GM21786 (cell line): Measurements from ENCODE around the gene SLC22A3.
"Not testable (repeated sequence)": the region's sequence is repeated elsewhere in the genome, so short reads cannot be mapped to it uniquely, and the experiment has no call there.

Experiments
- ATAC-seq: cut with Tn5 transposase; IDR thresholded peaks from one replicate; pipeline ENCODE4 v1.9.1; 2021; ENCODE audit not compliant: unreplicated experiment

SLC22A3 gene

DNA sequence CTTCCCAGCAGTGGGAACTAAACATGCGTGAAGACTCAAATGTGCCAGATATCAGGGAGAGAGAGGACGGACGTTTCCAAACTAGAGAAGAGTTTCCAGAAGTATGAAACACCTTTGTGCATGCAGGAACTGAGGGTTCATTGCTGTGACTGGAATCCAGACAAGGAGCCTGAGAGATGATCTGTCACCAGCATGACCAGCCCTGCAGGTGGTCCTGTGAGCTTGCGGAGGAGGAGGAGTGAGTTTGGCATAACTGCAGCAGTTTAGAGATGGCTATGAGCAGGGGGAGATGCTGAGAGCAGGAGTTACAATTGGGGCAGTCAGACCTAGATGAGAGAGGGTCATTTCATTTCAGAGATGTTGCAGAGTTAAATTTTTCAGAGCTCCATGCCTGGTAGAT is 89.6 kb downstream of the SLC22A3 start:
- ATAC-seq, result no peak

DNA sequence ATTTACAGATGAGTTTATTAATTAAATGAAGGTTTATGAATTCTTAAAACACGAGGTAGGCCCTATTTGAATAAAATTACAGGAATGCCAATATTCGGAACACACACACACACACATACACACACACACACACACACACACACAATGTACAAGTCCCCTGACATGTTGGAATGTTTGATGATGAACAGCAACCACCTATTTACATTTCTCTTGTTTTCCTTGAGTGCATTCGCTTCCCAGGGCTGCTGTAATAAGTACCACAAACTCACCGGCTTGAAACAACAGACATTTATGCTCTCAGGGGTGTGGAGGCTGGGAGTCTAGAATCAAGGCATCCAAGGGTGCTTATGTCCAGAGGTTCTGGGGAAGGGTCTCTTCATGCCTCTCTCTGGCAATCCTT is 90.3 kb downstream of the SLC22A3 start:
- no peak for ATAC-seq

DNA sequence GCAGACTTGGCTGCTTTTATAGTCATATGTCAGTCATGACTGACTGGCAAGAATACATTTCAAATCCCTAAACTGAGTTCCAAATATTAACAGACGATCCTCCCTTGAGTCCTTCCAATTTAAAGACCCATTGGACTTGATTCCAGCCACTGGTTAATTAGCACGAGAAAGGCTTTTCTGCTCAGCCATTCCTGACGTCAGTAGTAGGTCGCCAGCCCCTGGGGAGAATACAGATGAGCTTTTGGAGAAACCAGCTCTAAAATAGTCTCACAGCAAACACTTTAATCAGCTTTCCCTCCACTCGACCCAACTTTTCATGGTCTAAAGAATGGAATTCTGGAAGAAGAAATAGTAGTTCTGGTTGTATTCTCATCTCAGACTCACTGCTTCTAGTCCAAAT is 91.6 kb downstream of the SLC22A3 start:
- no peak for ATAC-seq

DNA sequence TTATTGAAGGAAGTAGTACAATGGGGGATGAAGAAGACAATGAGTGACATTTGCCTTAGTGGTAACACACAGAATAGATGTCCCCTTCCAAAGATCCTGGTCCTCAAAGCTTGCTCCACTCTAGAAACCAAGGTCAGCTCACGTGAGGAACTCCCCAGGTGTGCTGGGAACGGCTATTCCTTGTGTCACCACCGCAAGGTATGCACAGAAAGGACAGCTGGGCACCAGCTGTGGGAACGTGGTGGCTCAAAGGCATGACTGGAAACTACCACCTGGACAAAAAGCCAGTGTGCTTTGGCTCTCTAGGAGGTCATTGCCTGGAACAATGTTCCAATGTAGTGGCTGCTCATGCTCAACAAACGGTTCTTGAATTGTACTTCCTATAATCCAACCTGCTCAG is 94.0 kb downstream of the SLC22A3 start:
- no peak for ATAC-seq

DNA sequence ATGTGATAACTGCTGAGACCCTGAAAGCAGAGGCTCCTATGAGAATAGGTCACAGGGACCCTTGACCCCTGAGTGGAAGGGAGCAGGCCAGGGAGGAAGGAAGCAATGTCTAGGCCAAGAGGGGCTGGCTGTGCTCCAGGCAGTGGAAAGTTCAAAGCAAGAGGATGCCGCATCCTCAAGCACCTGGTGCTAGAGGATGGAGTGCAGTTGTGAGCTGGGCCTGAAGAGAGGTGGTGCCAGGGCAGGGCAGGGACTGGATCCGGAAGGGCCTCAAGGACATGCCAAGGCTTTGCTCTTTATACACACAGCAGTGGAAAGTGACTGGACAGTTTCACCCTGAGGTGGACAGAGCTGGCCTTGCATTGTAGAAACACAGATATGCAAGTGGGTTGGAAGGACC is 97.0 kb downstream of the SLC22A3 start:
- ATAC-seq, result no peak

DNA sequence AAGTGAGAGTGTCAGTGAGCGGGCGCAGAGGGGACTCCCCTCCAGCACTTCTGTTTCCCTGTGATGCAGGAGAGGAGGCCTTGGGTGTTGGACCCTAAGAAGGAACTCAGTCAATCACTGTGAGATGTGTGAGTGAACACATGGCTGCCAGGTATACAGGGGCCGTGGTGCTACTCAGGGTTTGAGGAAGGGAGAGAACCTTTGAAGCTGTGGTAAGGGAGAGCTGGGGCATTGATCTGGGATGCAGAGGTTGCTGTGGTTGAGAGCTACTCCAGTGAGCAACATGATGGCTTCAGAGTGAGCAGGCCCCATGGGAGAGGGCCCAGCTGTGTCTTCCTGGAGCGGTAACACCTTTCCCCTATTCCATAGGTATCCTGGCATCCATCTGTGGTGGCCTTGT is 99.2 kb downstream of the SLC22A3 start:
- ATAC-seq, result no peak

DNA sequence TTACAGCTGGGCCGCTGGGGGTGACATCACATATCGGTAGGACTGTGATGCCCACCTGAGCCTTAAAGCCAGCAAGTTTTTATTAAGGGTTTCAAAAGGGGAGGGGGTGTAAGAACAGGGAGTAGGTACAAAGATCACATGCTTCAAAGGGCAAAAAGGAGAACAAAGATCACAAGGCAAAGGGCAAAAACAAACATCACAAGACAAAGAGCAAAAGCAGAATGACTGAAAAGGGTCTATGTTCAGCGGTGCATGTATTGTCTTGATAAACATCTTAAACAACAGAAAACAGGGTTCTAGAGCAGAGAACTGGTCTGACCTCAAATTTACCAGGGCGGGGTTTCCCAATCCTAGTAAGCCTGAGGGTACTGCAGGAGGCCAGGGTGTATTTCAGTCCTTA is 101.6 kb downstream of the SLC22A3 start:
- ATAC-seq, result not testable (repeated sequence)

DNA sequence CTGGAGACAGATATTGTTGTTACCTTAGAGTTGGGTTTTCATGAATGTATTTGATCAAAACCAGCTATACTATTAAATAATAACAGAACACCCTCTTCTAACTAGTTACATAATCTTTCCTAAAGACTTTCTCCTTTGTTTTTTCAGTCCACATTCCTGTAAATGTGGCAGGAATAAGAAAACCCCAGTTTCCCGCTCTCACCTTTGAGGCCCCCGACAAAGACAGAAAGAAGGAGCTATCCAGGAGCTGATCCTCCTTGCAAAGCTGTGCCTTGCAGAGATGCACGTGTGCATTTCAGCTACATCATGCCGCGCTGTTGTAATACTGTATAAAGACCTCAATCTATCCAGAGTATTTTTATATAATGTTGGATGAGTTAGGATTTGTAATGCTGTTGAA is 102.7 kb downstream of the SLC22A3 start:
- ATAC-seq, result no peak

DNA sequence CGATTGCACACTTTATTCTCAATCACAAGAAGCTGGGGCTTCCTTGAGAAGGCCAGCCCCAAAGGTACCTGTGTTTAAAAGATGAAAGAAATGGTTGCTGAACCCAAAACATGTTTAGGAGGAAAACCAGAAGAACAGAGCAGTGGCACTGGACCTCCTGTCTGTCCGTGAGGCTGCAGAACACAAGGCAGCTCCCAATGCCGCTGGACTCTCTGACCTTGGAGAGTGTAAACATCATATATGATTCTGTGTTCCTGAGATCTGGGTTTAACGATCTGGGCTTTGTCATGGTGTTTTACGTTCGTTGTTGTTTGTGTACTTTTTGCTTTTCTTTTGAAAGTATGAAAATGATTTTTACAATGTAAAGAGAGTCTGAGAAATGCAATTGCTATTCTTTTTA is 106.1 kb downstream of the SLC22A3 start:
- no peak for ATAC-seq

DNA sequence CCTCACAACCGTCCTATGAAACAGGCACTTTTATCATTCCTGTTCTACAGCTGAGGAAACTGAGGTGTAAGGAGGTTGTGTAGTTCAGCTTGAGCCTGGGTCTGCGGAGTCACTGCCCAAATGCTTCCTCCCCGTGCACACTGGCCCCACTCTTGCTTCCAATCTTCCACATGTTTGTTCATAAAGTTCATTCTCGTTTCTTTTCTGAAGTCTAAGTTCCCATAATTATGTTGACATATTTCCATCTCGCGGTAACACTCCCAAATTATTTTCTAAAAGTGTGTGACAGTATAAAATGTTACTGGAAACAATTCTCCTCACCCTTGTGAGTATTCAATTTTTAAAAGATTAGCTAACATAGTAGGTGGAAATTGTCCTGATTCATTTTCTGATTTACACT is 106.9 kb downstream of the SLC22A3 start:
- no peak for ATAC-seq

DNA sequence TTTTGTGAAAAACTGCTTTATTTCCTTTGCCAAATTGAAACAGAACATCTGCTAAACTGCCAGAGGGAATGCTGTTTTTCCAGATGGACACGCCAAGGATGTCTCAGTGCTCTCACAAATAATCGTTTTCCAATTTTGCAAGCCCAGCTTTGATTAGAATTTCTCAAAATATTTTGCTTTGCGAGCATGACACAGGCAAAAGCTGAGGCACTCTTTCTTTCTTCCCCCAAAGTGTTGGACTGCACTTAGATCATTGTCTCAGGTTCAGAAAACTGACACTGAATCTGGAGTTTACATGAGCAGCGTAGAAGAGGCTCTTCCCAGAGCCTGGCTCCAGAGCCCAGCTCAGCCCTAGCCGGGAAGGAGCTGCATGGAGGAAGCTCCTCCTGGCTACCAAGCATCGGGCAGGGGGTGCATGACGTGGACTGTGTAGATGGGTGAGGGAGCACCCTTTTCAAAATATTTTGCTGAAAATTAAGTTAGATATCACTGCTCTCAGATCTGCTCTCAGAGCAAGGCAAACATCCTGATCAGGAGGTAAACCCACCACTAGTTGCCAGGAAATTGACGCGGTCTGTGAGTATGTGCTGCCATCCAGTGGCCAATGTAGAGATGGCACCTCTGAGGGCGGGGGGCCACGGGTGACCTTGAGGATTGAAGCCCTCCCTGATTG is 107.5 kb downstream of the SLC22A3 start:
- peak; percentile 81 for ATAC-seq

DNA sequence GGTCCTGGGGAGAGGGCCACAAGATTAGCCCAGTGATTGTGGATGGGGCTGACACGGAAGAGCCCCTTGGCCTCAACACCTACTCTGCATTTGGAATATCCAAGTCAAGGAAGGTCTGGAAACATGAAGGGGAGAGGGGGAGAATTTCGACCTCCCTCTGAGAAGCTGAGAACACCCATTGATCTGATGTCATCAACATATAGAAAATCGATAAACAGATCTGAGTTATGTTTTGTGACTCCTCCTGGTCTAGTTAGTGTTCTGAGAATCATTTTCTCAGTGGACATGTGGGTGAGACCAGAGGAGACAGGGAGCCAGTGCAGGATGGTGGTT is 108.0 kb downstream of the SLC22A3 start:
- ATAC-seq, result no peak

DNA sequence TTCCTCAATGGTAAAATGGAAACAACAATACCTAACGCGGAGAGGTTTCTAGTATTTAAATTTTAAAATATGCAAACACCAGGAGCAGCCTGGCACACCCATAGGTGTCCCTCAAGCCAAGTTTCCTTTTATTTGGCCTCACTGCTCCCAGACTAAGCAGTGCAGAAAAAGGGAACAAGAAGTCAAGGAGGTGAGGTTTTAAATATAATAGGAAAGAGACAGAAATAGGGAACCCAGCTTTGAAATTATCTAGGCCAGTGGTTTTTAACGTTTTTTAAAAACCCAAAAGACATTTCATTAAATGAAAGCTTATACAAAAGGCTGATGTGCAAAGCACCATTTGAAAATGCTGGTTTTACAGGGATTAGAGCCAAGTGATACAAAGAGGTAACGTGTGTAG is 109.6 kb downstream of the SLC22A3 start:
- ATAC-seq, result no peak

DNA sequence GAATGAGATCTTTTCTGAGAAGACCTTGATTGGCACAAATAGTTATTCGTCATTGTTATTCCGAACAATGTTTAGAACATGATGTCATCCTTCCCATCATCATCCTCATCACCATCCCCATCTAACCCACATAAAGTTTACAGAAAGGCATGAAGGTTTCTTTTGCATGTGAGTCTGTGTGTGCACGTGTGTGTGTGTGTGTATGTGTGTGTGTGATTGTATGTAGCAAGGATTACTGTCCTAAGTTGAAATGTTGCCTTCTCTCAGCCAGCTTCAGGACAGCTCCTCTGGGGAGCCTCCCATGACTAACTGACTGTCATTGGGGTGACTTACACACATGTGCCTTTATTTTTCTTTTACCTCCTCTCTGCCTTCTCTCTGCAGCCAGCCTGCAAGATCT is 113.5 kb downstream of the SLC22A3 start:
- ATAC-seq, result no peak

DNA sequence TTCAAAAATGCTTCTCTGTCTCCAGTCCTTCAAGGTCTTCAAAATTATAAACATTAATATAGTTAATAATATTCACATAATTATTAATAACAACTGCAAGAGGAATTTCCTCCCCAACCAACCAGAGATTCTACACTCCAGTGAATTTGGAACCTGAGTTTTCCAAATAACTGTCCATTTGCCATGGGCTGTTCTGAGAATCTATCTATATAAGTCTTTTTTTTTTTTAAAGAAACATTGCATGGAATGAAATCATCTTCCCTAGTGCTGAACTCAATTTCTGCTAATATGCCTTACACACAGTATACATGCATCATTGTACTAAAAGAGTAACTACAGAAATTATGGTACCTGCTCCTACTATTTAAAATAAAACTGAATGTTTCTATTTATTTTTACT is 113.9 kb downstream of the SLC22A3 start:
- ATAC-seq, result peak; percentile 6

DNA sequence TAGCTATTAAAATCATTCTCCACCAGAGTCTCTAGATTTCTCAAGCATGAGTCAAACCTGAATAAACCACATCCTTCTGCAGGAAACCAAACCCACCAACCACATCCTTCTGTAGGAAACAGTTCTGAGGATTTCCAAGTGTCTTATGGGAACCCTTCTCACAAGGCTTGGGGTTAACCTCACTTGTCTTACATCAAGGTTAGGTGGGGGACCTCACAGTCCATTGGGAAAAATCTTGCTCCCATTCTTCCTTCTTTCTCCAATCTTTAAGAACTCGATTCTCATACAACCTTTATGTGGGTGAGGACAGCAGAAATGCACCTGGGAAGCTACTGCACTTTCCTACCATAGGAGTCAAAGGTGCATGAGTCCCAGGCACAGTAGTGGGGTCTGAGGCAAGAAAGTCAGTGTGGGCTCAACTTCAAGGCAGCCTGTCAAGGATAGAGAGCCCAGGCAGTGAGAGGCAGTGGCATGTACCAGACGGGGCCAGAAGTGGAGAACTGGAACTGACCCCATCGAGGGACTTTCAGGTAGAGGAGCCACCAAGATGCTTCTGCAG is 114.5 kb downstream of the SLC22A3 start:
- ATAC-seq, result peak; percentile 96

DNA sequence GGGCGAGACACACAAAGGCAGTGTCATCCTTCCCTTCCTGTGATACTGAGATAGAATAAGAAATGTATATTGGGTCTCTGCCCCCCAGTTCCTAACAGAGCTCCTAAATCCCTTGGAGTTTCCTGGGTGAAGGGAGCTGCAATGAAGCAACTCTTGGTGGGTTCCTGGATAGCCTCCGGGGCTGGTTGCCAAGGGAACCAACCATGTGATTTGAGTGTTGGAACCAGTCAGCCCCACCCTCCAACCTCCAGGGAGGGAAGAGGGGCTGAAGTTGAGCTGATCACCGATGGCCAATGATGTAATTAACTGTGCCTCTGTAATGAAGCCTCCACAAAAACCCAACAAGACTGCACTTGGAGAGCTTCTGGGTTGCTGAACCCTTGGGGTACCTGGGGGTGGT is 116.6 kb downstream of the SLC22A3 start:
- no peak for ATAC-seq

DNA sequence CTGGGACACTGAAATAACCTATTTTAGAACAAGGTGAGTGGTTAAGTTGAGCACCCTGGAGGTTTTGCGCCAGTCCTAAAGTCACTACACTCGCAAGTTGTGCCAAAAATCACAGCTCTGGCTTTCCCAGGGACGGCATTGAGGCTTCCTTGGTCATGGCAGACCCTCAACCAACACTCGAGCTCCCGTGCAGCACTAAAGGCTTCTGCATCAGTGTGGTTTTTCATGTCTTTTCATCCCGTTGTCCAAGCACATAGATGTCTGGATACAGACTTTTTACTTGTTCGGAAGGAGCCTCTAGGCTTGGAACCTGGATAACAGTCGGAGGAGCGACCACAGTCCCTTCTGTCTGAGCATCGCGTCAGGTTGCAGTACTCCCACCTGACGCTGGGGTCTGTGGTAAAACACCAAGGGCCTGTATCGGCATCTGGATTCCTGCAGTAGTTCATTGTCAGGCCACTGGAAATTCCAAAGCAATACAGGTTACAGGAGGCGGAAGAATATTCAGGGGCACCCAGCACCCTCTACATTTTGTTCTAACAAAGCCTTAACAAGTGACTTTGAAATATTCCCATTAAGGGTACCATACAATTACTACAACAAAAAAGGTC is 119.2 kb downstream of the SLC22A3 start:
- not testable (repeated sequence) for ATAC-seq

DNA sequence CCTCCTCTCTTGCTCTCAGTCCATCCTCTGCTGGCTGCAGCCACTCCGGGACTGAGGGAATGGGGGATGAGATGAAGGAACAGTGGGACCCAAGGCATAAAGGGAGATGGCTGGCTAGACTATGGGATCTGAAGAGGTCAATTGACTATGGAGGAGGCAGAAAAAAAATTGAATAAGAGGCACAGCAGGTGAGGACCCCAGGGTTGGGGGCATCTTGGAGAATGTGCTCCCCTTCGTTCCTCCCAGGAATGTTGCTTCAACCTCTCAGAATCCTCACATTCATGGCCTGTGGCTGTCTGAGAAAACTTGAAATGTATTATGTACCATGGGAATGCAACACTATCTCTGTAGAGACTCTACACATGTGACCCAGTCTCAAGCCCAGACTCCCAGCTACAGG is 121.0 kb downstream of the SLC22A3 start:
- ATAC-seq, result no peak

DNA sequence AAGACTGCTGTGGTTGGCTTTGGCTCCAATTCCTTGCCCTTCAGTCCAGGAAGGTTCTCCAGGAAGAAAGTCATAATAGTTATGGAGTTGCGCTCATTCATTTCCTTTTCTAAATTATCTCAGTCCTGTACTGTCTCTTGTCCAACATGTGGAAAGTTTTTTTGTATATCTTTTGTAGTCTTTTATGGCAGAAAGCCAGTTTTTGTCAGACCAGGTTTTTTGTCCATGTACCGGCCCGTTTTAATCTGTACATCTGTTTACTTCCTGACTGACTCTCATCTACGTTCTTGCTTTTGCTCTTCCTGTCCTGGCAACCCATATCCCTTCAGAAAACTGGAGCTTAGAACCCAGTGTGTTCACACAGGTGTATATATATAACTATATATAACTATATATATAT is 127.9 kb downstream of the SLC22A3 start:
- ATAC-seq, result not testable (repeated sequence)

DNA sequence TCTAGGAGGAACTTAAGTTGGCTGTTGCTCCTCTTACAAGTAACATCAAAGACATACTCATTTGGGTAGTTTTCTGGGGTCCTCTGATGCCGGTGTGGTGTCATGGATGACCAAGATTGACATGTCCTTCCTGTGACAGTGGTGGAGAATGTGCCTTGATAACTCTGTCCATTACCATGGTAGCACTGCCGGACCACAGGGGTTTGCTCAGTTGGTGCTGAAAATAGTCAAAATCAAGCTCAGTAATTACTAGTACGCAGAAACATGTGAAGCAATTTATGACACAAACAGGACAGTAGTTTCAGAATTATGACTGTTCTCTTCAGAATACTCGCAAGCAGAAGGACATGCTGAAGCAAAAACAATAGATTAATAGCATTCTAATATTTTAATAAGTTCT is 128.9 kb downstream of the SLC22A3 start:
- not testable (repeated sequence) for ATAC-seq

DNA sequence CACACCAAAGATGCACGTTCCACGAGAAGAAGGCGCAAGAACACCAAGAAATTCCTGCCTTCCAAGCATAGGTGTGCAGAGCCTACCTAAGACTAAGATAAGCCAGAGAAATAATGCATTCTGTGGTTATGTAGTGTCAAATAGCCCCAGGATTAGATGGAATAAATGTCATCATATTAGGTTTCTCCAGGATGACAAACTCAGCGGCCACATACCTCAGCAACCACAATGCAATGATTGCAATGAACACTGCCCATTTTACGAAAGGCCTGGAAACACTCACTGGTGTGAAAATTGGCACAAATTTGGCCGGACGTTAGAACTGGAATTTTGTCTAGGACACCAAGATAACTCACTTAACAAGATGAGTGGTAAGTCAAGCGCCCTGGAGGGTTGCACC is 129.7 kb downstream of the SLC22A3 start:
- no peak for ATAC-seq

DNA sequence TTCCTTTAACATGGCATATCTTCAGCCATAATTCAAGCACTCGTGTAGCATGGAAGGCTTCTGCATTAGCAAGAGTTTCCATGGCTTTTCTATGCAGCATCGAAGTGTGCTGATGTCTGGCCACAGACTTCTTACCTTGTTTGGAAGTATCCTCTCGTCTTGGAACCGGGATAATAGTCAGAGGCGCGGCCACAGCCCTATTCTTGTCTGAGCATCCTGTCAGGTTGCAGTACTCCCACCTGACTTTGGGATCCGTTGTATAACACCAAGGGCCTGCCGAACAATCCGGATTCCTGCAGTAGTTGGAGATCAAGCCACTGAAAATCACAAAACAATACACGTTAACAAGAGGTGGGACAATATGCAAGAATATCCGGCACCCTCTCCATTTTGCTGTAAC is 138.9 kb downstream of the SLC22A3 start:
- ATAC-seq, result no peak
